MM.1S (cell line): ENCODE data around the gene EMILIN2.

Source experiments
- DNase-seq: peaks from one replicate; pipeline ENCODE4 v3.0.0-alpha.2; 2015
- H2AFZ ChIP-seq: fragments of 300-600 bp; sonication (generic); 2 replicates; pipeline ENCODE4 v1.6.0; 2016; ENCODE audit warnings: antibody characterized with exemption, low read length
- H3F3A ChIP-seq: fragments of 300-600 bp; sonication (generic); 2 replicates; pipeline ENCODE4 v1.6.1; 2016; ENCODE audit warnings: mild to moderate bottlenecking, antibody characterized with exemption, low read length, moderate library complexity, mixed read lengths; ENCODE audit not compliant: insufficient read depth
- H3K27ac ChIP-seq: fragments of 300-600 bp; sonication (generic); 2 replicates; pipeline ENCODE4 v1.5.1; 2016; ENCODE audit warnings: mild to moderate bottlenecking, low read length
- H3K27me3 ChIP-seq: fragments of 300-600 bp; sonication (generic); replicated peaks from 2 replicates; pipeline ENCODE4 v1.6.0; 2016; ENCODE audit warnings: low read length; ENCODE audit not compliant: insufficient read depth
- H3K36me3 ChIP-seq: fragments of 300-600 bp; sonication (generic); replicated peaks from 2 replicates; pipeline ENCODE4 v1.6.1; 2016; ENCODE audit warnings: mild to moderate bottlenecking, low read length, mixed read lengths; ENCODE audit not compliant: insufficient read depth
- H3K4me1 ChIP-seq: fragments of 300-600 bp; sonication (generic); 2 replicates; pipeline ENCODE4 v1.6.1; 2016; ENCODE audit warnings: low read length, mixed read lengths
- H3K4me2 ChIP-seq: fragments of 300-600 bp; sonication (generic); 2 replicates; pipeline ENCODE4 v1.6.0; 2016; ENCODE audit warnings: low read depth, low read length
- H3K4me3 ChIP-seq: fragments of 300-600 bp; sonication (generic); 2 replicates; pipeline ENCODE4 v1.5.1; 2016; ENCODE audit warnings: low read length, mixed read lengths
- H3K79me2 ChIP-seq: fragments of 300-600 bp; sonication (generic); 2 replicates; pipeline ENCODE4 v1.6.1; 2016; ENCODE audit warnings: mixed run types, low read length, mixed read lengths
- H3K9ac ChIP-seq: fragments of 300-600 bp; sonication (generic); 2 replicates; pipeline ENCODE4 v1.6.1; 2016; ENCODE audit warnings: low read length, mixed read lengths
- H3K9me2 ChIP-seq: fragments of 300-600 bp; sonication (generic); replicated peaks from 2 replicates; pipeline ENCODE4 v1.6.1; 2016; ENCODE audit warnings: mild to moderate bottlenecking, low read length, mixed read lengths; ENCODE audit not compliant: insufficient read depth
- H3K9me3 ChIP-seq: fragments of 300-600 bp; sonication (generic); replicated peaks from 2 replicates; pipeline ENCODE4 v1.6.1; 2016; ENCODE audit warnings: mild to moderate bottlenecking, low read length, mixed read lengths; ENCODE audit not compliant: insufficient read depth
- H4K20me1 ChIP-seq: fragments of 300-600 bp; sonication (generic); 2 replicates; pipeline ENCODE4 v1.6.1; 2016; ENCODE audit warnings: mild to moderate bottlenecking, low read length, moderate library complexity, mixed read lengths; ENCODE audit not compliant: insufficient read depth
- EZH2 ChIP-seq: fragments of 300-600 bp; sonication (generic); optimal IDR thresholded peaks from 2 replicates; pipeline ENCODE3; 2017; ENCODE audit warnings: low read depth, mild to moderate bottlenecking, antibody characterized with exemption, low read length, mixed read lengths
- EZH2phosphoT487 ChIP-seq: fragments of 300-600 bp; sonication (generic); IDR thresholded peaks from 2 replicates; pipeline ENCODE4 v1.6.1; 2018; ENCODE audit warnings: antibody characterized with exemption, low read length
- TF ChIP-seq, protein P1 (sequence below): fragments of 300-600 bp; sonication (generic); IDR thresholded peaks from 2 replicates; pipeline ENCODE4 v1.5.1; 2016; ENCODE audit warnings: antibody characterized with exemption, low read length, mixed read lengths

The EMILIN2 gene

GRCh38 chr18:2839202-2839601 is 7.6 kb upstream of the EMILIN2 start:
- Histone ChIP-seq H3K9me2 (no peaks in the 10 kb centered on the region), H3K9me3 (no peaks in the 10 kb centered on the region), H3K4me3 (no peak overlapping the region), H3F3A (no peaks in the 10 kb centered on the region), H3K4me2 (no peak overlapping the region), H3K27ac (no peak overlapping the region), H3K27me3 (no peaks in the 10 kb centered on the region), H2AFZ (no peak overlapping the region), H3K79me2 (no peaks in the 10 kb centered on the region), H4K20me1 (no peaks in the 10 kb centered on the region), H3K9ac (no peak overlapping the region), H3K36me3 (no peaks in the 10 kb centered on the region), H3K4me1 (no peaks in the 10 kb centered on the region)
- no peak for DNase-seq
- TF ChIP-seq, protein P1, sequence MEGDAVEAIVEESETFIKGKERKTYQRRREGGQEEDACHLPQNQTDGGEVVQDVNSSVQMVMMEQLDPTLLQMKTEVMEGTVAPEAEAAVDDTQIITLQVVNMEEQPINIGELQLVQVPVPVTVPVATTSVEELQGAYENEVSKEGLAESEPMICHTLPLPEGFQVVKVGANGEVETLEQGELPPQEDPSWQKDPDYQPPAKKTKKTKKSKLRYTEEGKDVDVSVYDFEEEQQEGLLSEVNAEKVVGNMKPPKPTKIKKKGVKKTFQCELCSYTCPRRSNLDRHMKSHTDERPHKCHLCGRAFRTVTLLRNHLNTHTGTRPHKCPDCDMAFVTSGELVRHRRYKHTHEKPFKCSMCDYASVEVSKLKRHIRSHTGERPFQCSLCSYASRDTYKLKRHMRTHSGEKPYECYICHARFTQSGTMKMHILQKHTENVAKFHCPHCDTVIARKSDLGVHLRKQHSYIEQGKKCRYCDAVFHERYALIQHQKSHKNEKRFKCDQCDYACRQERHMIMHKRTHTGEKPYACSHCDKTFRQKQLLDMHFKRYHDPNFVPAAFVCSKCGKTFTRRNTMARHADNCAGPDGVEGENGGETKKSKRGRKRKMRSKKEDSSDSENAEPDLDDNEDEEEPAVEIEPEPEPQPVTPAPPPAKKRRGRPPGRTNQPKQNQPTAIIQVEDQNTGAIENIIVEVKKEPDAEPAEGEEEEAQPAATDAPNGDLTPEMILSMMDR, result no peak

DNA sequence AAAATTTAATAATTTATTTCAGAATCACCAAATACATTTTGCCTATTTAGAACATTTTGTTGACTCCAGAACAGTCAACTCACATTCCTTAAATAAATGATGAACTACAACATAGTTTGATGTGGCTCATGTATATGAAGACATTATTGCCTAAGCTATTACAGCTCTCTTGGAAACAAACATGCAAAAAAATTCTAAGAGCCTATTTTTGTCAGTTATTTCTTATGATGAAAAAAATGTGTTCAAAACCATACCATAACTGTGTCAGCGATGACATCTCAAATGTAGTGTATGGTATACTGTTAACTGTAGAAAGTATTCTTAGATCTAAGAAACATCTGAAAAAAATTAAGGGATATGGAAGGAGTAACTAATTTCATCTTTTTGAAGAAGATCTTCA is 6.3 kb upstream of the EMILIN2 start:
- Histone ChIP-seq H4K20me1 (no peaks in the 10 kb centered on the region), H3K79me2 (no peaks in the 10 kb centered on the region), H3K9me3 (no peaks in the 10 kb centered on the region), H3F3A (no peaks in the 10 kb centered on the region), H3K4me2 (no peak overlapping the region), H3K9me2 (no peaks in the 10 kb centered on the region), H3K4me1 (no peaks in the 10 kb centered on the region), H3K4me3 (no peak overlapping the region), H3K36me3 (no peaks in the 10 kb centered on the region), H3K27ac (no peak overlapping the region), H2AFZ (no peak overlapping the region), H3K9ac (no peak overlapping the region), H3K27me3 (no peaks in the 10 kb centered on the region)
- TF ChIP-seq, protein P1, result no peak
- TF ChIP-seq EZH2, result no peak
- TF ChIP-seq EZH2phosphoT487, result no peak
- DNase-seq, result no peak

- TF ChIP-seq EZH2phosphoT487 (no peak), EZH2 (no peak)
- TF ChIP-seq, protein P1, result no peak
- Histone ChIP-seq H3F3A (no peaks in the 10 kb centered on the region), H3K4me1 (no peaks in the 10 kb centered on the region), H3K27ac (no peak overlapping the region), H3K36me3 (no peaks in the 10 kb centered on the region), H3K27me3 (peaks cover 8% of the 10 kb centered on the region; the same call in 1 of the 2 replicates), H3K79me2 (no peaks in the 10 kb centered on the region), H2AFZ (no peak overlapping the region), H3K9me3 (no peaks in the 10 kb centered on the region), H4K20me1 (no peaks in the 10 kb centered on the region), H3K4me3 (no peak overlapping the region), H3K4me2 (no peak overlapping the region), H3K9me2 (no peaks in the 10 kb centered on the region), H3K9ac (no peak overlapping the region)
- no peak for DNase-seq
Observed at GRCh38 chr18:2843146-2843545, 3.7 kb upstream of the EMILIN2 start.
